HEK293 (cell line): ENCODE measurements around the gene PKD2L1.

Experiments
- CTCF ChIA-PET: fragments of 350-600 bp; formaldehyde crosslinking; extraction: SDS; loops from one replicate; lab custom pipeline; 2021; ENCODE audit warnings: antibody characterized with exemption; lab: Yijun Ruan, JAX
- POLR2A ChIA-PET: fragments of 300-600 bp; formaldehyde crosslinking; extraction: SDS; loops from one replicate; lab custom pipeline; 2020; ENCODE audit warnings: antibody characterized with exemption, inconsistent platforms; lab: Yijun Ruan, JAX
- H3K27ac ChIP-seq: fragments of 200-500 bp; sonication (Bioruptor generic); 2 replicates; pipeline ENCODE4 v1.5.1; 2014; ENCODE audit warnings: low read depth, low read length, control low read depth, inconsistent platforms; ENCODE audit errors: extremely low read depth
- H3K36me3 ChIP-seq, 2 experiments: fragments of 200-500 bp in 1 of 2; sonication (Bioruptor generic) in 1 of 2; 1 replicate in 1 of 2; 2 replicates in 1 of 2; pipeline ENCODE4 v1.5.1; 2014 to 2017; ENCODE audit warnings: inconsistent platforms in 2 of 2, low read length in 2 of 2; ENCODE audit not compliant: control insufficient read depth in 2 of 2, insufficient read depth in 1 of 2
- H3K4me1 ChIP-seq: fragments of 200-500 bp; sonication (Bioruptor generic); 2 replicates; pipeline ENCODE4 v1.5.1; 2014; ENCODE audit warnings: mild to moderate bottlenecking, low read length, inconsistent platforms; ENCODE audit not compliant: control insufficient read depth, insufficient read depth
- H3K4me3 ChIP-seq: 2 replicates; pipeline ENCODE4 v1.5.1; 2011; ENCODE audit warnings: low read depth, mild to moderate bottlenecking, control low read depth, low read length, moderate library complexity
- H3K9me3 ChIP-seq: fragments of 200-500 bp; sonication (Bioruptor generic); 2 replicates; pipeline ENCODE4 v1.5.1; 2014; ENCODE audit warnings: low read depth, low read length, inconsistent platforms; ENCODE audit not compliant: control insufficient read depth, insufficient read depth
- GLI4 ChIP-seq: fragments of 450-650 bp; formaldehyde crosslinking; IDR thresholded peaks from 2 replicates; pipeline ENCODE4 v1.5.1; 2016; ENCODE audit warnings: missing biosample characterization, missing genetic modification characterization
- INSM2 ChIP-seq: fragments of 450-650 bp; formaldehyde crosslinking; IDR thresholded peaks from 2 replicates; pipeline ENCODE4 v1.5.1; 2016; ENCODE audit warnings: missing biosample characterization, missing genetic modification characterization
- KLF10 ChIP-seq: fragments of 450-650 bp; IDR thresholded peaks from 2 replicates; pipeline ENCODE4 v1.5.1; 2018; ENCODE audit warnings: missing biosample characterization, mild to moderate bottlenecking, missing genetic modification characterization
- MYNN ChIP-seq: fragments of 450-650 bp; formaldehyde crosslinking; IDR thresholded peaks from 2 replicates; pipeline ENCODE4 v1.5.1; 2016; ENCODE audit warnings: missing biosample characterization, missing genetic modification characterization, borderline replicate concordance
- PRDM10 ChIP-seq: fragments of 450-650 bp; formaldehyde crosslinking; IDR thresholded peaks from 2 replicates; pipeline ENCODE4 v1.5.1; 2016; ENCODE audit warnings: missing biosample characterization, missing genetic modification characterization
- RBAK ChIP-seq: fragments of 450-650 bp; formaldehyde crosslinking; IDR thresholded peaks from 2 replicates; pipeline ENCODE4 v1.5.1; 2016; ENCODE audit warnings: missing biosample characterization, missing genetic modification characterization
- ZBTB21 ChIP-seq: fragments of 450-650 bp; formaldehyde crosslinking; IDR thresholded peaks from 2 replicates; pipeline ENCODE4 v1.5.1; 2017; ENCODE audit warnings: missing biosample characterization, missing genetic modification characterization
- ZBTB44 ChIP-seq: fragments of 450-650 bp; IDR thresholded peaks from 2 replicates; pipeline ENCODE4 v1.5.1; 2018; ENCODE audit warnings: missing biosample characterization, mild to moderate bottlenecking, missing genetic modification characterization
- ZFP37 ChIP-seq: fragments of 450-650 bp; formaldehyde crosslinking; IDR thresholded peaks from 2 replicates; pipeline ENCODE4 v1.5.1; 2016; ENCODE audit warnings: missing biosample characterization, missing genetic modification characterization
- ZIC2 ChIP-seq: fragments of 450-650 bp; formaldehyde crosslinking; IDR thresholded peaks from 2 replicates; pipeline ENCODE4 v1.5.1; 2016; ENCODE audit warnings: missing biosample characterization, missing genetic modification characterization
- ZNF146 ChIP-seq: fragments of 450-650 bp; formaldehyde crosslinking; IDR thresholded peaks from 2 replicates; pipeline ENCODE4 v1.5.1; 2016; ENCODE audit warnings: missing biosample characterization, missing genetic modification characterization
- ZNF155 ChIP-seq: fragments of 450-650 bp; formaldehyde crosslinking; IDR thresholded peaks from 2 replicates; pipeline ENCODE4 v1.5.1; 2016; ENCODE audit warnings: missing biosample characterization, missing genetic modification characterization
- ZNF169 ChIP-seq: fragments of 450-650 bp; formaldehyde crosslinking; IDR thresholded peaks from 2 replicates; pipeline ENCODE4 v1.5.1; 2016; ENCODE audit warnings: missing biosample characterization, missing genetic modification characterization
- ZNF23 ChIP-seq: fragments of 450-650 bp; formaldehyde crosslinking; IDR thresholded peaks from 2 replicates; pipeline ENCODE4 v1.5.1; 2016; ENCODE audit warnings: missing biosample characterization, missing genetic modification characterization, borderline replicate concordance
- ZNF311 ChIP-seq: fragments of 450-650 bp; formaldehyde crosslinking; IDR thresholded peaks from 2 replicates; pipeline ENCODE4 v1.5.1; 2017; ENCODE audit warnings: missing biosample characterization, missing genetic modification characterization, borderline replicate concordance
- ZNF449 ChIP-seq: fragments of 450-650 bp; formaldehyde crosslinking; IDR thresholded peaks from 2 replicates; pipeline ENCODE4 v1.5.1; 2017; ENCODE audit warnings: missing biosample characterization, mild to moderate bottlenecking, missing genetic modification characterization, moderate library complexity
- ZNF488 ChIP-seq: fragments of 450-650 bp; formaldehyde crosslinking; IDR thresholded peaks from 2 replicates; pipeline ENCODE4 v1.5.1; 2016; ENCODE audit warnings: missing biosample characterization, missing genetic modification characterization
- ZNF600 ChIP-seq: fragments of 450-650 bp; formaldehyde crosslinking; IDR thresholded peaks from 2 replicates; pipeline ENCODE4 v1.5.1; 2016; ENCODE audit warnings: missing biosample characterization, missing genetic modification characterization
- ZNF610 ChIP-seq: fragments of 450-650 bp; formaldehyde crosslinking; IDR thresholded peaks from 2 replicates; pipeline ENCODE4 v1.5.1; 2016; ENCODE audit warnings: missing biosample characterization, missing genetic modification characterization, borderline replicate concordance
- ZNF623 ChIP-seq: fragments of 450-650 bp; formaldehyde crosslinking; IDR thresholded peaks from 2 replicates; pipeline ENCODE4 v1.5.1; 2016; ENCODE audit warnings: missing biosample characterization, missing genetic modification characterization
- ZNF639 ChIP-seq: fragments of 450-650 bp; formaldehyde crosslinking; IDR thresholded peaks from 2 replicates; pipeline ENCODE4 v1.5.1; 2016; ENCODE audit warnings: missing biosample characterization, missing genetic modification characterization
- ZNF654 ChIP-seq: fragments of 450-650 bp; formaldehyde crosslinking; IDR thresholded peaks from 2 replicates; pipeline ENCODE4 v1.5.1; 2016; ENCODE audit warnings: low read depth, missing biosample characterization, missing genetic modification characterization
- ZNF664 ChIP-seq: fragments of 450-650 bp; formaldehyde crosslinking; IDR thresholded peaks from 2 replicates; pipeline ENCODE4 v1.5.1; 2016; ENCODE audit warnings: missing biosample characterization, missing genetic modification characterization
- ZNF843 ChIP-seq: fragments of 450-650 bp; formaldehyde crosslinking; IDR thresholded peaks from 2 replicates; pipeline ENCODE4 v1.5.1; 2016; ENCODE audit warnings: missing biosample characterization, missing genetic modification characterization
- ZSCAN5A ChIP-seq: fragments of 450-650 bp; formaldehyde crosslinking; IDR thresholded peaks from 2 replicates; pipeline ENCODE4 v1.5.1; 2016; ENCODE audit warnings: missing biosample characterization, missing genetic modification characterization

PKD2L1 gene

GRCh38 chr10:100254191-100254590 lies 75.8 kb downstream of the PKD2L1 start:
- ChIA-PET POLR2A (no interaction called here), CTCF (interaction anchor here (0.6 to 0.9 kb wide), 2 partner anchors 14 to 50 kb away, joined by 3 to 6 read pairs; no protein-coding TSS in a partner anchor)
- Histone ChIP-seq H3K4me3 (no peak overlapping the region), H3K9me3 (no peaks in the 10 kb centered on the region), H3K4me1 (no peaks in the 10 kb centered on the region), H3K36me3 (peaks cover 66 to 82% of the 10 kb centered on the region in 2 experiments), H3K27ac (no peak overlapping the region)
- TF ChIP-seq ZNF146 (tag by site-specific recombination): no peak
- no peak for TF ChIP-seq MYNN (tag by site-specific recombination)
- TF ChIP-seq ZBTB44 (tag by site-specific recombination): no peak
- no peak for TF ChIP-seq ZNF488 (tag by site-specific recombination)
- no peak for TF ChIP-seq ZFP37
- no peak for TF ChIP-seq INSM2
- TF ChIP-seq KLF10 (tag by site-specific recombination): no peak
- TF ChIP-seq ZNF311 (tag by site-specific recombination): no peak
- TF ChIP-seq ZNF623: no peak
- TF ChIP-seq ZNF155 (tag by site-specific recombination): no peak
- no peak for TF ChIP-seq ZNF610 (tag by site-specific recombination)
- no peak for TF ChIP-seq ZNF664 (tag by site-specific recombination)
- no peak for TF ChIP-seq ZBTB21 (tag by site-specific recombination)
- no peak for TF ChIP-seq GLI4
- no peak for TF ChIP-seq ZNF449
- no peak for TF ChIP-seq RBAK (tag by site-specific recombination)
- no peak for TF ChIP-seq ZIC2 (tag by site-specific recombination)
- TF ChIP-seq ZNF654: no peak

- ChIA-PET POLR2A (no interaction called here), CTCF (no interaction called here)
- H3K27ac ChIP-seq: no peak overlapping the region
- H3K36me3 ChIP-seq: peaks cover 66 to 83% of the 10 kb centered on the region in 2 experiments
- H3K4me3 ChIP-seq: no peak overlapping the region
- H3K9me3 ChIP-seq: no peaks in the 10 kb centered on the region
- no peaks in the 10 kb centered on the region for H3K4me1 ChIP-seq
- TF ChIP-seq ZNF639 (tag by site-specific recombination) (no peak), PRDM10 (no peak), ZNF843 (tag by site-specific recombination) (no peak), ZNF23 (tag by site-specific recombination) (no peak), ZSCAN5A (tag by site-specific recombination) (no peak), ZNF169 (no peak), ZNF600 (tag by site-specific recombination) (no peak)
Observed at GRCh38 chr10:100253041-100253440, 77.0 kb downstream of the PKD2L1 start.
